HG03565 (cell line): Measurements from ENCODE around the gene MAN1A1.
A peak's percentile ranks its signal among the peaks of the same experiment; 100 is the strongest.
"Not testable (repeated sequence)": the region's sequence is repeated elsewhere in the genome, so short reads cannot be mapped to it uniquely, and the experiment has no call there.

ENCODE experiments used
- ATAC-seq: cut with Tn5 transposase; IDR thresholded peaks from one replicate; pipeline ENCODE4 v1.9.1; 2021; ENCODE audit warnings: mild to moderate bottlenecking, moderate library complexity; ENCODE audit not compliant: unreplicated experiment

Gene MAN1A1

DNA sequence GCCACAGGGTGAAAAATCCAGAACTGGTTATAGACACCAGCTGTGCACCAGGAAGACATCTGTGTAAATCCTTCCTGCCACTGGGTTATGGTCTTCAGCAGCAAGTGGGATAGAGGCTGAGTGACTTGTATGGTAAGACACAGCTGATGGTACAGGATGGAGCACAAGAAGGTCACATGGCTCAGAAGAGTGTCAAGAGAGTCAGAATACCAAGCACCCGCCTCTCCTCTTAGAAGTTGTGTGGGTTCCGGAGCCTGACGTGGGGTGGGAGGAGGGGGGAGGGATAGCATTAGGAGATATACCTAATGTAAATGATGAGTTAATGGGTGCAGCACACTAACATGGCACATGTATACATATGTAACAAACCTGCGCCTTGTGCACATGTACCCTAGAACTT, 193.5 kb downstream of the MAN1A1 start:
- ATAC-seq: not testable (repeated sequence)

DNA sequence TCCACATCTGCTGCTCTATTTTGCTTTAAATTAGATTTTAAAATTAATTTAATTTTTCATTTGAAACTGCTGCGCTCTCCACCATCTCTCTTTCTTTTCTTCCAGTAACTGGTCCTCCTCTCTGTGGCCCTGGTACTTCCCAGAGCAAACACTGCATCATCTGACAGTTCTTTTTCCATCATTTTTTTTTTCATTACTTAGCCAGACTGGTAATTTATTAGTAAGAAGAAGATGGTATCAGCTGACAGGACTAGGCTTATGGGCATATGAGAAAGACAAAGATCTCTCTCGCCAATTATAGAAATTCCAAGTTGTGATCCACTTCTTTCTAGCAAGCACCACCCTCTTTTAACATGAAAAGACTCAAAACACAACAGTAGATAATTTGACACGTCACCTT, 197.4 kb downstream of the MAN1A1 start:
- ATAC-seq: no peak

DNA sequence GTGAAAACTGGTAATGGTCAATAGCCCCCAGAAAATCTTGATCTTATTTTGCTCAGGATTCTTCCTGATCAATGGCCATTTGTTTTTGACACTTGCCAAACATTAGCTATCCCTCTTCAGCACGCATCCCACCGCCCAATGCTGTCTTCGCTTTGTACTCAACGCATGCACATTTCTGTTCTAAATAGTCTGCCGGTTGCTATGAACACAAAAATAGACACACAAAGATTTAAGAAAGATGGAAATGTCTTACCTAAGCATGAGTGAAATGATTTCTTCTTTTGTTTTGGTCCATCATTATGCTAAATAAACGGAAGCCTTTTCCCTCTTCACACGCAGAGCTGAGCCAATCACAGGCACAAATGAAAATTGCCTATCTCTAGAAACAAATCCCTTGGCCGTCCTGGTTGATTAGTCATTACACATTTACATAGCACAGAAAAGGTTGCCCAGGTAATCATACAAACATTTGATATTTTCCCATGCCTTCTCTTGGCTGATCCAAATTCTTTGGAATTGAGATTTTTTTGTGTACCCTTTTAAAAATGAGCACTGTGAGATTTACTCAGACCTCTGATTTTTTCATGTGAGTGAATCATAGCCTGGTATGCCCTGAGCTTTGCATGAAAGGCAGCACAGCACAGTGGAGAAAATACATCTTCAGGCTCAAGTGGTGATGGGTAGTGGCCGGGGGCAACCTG, 200.6 kb downstream of the MAN1A1 start:
- ATAC-seq: no peak

DNA sequence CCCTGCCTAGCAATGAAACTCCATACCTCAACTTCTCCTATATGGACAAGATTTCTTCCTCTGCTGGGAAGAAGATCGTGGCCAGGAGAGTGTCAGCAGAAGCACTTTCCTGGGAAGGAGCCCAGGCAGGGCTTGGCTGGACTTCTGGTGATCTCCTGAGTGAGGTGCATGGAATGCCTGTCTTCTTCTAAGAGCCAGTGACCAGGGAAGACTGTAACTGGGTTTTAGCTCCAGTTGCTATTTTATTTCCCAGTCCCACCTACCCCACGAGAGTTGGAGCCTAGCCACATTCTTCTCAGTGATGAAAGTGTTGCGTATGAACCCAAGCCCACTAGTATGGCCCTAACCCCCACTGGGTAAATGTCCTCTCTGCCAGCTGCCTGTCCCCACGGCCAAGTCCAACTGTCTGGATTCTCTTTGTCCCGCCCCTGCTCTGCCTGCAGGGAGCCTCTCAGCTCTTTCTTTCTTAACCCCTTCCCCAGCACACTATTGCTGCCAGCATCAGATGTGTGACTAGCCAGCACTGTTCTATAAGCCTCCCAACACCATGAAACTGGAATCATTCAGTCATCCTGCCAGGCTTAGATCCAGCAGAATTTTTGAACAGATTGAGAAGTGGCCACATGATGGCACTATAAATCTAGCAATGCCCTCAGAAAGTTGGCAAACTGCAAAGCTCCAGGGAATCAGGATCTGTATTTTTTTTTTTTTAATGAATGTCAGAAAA, 201.3 kb downstream of the MAN1A1 start:
- ATAC-seq: no peak

- peak; percentile 99 for ATAC-seq
Measured at GRCh38 chr6:119147101-119148053, 202.2 kb downstream of the MAN1A1 start.

GRCh38 chr6:119145111-119145510, 204.4 kb downstream of the MAN1A1 start:
- no peak for ATAC-seq

DNA sequence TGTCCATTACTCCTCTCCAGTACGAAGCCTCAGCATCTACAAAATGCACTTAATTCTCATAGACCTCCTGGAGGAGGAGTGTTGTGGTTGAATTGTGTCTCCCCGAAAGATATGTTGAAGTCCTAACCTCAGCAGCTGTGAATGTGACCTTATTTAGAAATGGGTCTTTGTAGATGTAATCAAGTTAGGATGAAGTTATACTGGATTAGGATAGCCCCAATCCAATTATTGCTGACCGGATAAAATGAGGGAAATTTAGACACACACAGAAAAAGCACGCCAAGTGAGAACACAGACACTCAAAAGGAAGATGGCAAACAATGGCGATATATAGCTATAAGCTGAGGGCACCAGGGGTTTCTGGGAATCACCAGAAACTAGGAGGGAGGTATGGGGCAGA, 206.9 kb downstream of the MAN1A1 start:
- no peak for ATAC-seq

GRCh38 chr6:119142041-119142440, 207.5 kb downstream of the MAN1A1 start:
- no peak for ATAC-seq

DNA sequence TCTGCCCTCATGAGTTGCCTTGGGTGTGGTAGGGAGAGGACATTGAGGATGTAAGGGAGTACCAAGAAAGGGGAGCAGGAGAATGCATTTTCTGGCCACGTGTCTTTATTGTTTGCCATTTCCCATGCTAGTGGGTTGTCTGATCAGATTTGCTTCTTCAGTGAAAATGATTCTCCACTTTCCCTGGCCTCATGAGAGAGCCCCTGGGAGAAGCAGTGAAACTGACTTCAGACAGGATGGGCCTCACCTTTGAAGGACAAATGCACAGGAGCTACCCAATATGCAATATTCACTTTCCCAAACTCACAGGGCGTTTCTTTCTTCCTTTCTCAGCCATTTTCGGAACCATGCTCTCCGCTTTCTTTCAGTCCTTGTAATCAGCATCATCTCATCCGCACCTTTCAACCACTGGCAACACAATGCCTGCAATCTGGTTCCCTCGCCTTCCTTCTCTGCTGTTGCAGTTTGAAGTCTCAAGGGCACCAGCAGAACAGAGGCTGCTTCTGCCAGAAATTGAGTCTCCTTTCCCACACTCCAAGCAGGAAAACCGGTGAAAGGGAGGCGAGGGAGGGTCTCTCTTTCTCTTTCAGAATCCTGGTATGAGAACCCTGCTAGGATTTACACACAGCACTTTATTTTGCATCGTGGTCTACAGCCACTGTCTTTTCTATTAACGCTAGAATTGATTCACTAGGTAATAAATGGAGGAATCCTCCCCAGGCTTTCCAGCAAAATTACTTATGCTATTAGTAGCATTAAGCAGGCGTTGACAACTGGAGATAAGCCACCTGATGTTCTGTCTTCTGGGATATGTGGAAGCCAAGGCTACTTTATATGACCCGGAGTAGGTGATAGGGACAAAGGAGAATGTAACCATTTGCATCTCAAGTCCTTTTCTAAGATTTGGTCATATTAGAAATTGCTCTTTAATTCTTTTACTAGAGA, 209.1 kb downstream of the MAN1A1 start:
- no peak for ATAC-seq

DNA sequence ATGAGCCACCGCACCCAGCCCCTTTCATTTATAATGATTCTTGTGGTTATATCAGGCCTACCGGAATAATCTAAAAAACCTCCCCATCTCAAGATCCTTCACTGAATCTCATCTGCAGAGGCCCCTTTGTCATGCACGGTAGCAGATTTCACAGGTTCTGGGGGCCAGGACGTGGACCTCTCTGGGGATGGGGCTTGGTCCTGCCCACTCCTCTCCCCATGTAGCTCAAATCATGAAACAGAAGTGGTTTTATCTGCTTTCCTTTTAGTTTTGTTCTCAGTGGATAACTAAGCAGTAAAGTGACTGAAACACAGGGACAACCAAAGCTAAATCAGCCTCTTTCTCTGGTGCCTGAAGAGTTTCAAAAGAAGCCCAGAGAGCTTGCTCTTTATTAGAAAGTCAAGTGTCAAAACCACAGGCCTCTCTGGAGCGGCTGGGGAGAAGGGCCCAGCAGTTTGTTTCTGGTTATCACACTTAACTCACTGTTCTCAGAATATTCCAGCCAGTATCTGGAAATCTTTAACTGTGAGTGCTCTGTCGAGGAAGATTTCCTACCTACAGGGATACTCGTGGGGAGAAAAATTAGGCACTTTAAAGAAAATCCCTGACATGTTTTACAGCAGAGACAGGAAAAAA, 210.5 kb downstream of the MAN1A1 start:
- ATAC-seq: peak; percentile 76

DNA sequence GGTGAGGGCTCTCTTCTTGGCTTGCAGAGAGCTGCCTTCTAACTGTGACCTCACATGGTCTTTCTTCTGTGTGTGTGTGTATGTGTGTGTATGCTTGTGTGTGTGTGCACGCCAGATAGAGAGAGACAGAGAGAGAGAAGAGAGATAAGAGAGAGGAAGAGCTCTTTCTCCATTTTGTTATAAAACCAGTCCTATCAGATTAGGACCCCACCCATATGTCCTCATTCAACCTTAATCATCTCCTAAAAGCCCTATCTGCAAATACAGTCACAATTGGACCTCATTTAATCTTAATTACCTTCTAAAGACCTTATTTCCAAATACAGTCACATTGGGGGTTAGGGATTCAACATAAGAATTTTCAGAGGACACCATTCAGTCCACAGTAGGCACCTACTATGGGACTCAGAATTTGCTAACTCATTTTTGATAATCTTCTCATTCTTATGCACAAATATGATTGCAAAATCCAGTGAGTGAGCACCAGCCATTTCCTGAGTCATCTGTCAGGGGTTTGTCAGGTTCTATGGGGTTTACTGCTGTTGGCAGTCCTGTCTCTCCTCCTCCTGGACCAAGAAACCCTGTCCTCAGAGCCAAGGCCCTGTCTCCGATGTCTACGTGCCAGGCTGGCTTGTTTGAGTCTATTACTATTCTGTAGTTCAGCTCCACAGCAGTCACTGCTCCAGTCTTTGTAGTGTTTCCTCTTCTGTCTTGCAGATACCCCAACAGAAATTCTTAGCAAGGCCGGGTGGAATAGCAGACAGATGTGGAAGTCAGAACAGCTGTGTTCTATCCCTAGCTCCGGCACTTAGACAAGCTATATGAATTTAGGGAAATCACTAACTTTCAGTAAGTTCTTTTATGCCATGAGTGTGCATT, 212.1 kb downstream of the MAN1A1 start:
- no peak for ATAC-seq

DNA sequence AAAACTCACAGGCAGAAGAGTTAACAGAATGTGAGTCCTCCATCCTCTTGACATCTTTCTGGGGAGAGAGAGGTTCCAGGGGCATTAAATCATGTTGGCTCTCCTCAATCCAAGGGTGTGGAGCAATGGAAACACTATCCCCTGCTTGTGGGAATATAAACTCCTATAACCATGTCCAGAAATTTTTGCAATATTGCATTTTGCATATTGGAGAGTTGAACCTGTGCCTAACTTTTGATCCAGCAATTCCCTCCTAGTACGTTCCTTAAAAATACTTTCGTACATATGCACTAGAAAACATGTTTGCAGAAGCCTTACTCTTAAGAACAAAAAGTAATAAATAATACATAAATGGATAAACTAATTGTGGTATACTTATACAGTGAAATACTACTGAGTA, 214.8 kb downstream of the MAN1A1 start:
- no peak for ATAC-seq

- no peak for ATAC-seq
Measured at GRCh38 chr6:119133400-119133799, 216.2 kb downstream of the MAN1A1 start.

GRCh38 chr6:119132261-119132981, 217.1 kb downstream of the MAN1A1 start:
- ATAC-seq: no peak

- ATAC-seq: peak; percentile 2
Measured at GRCh38 chr6:119129968-119130484, 219.5 kb downstream of the MAN1A1 start.

DNA sequence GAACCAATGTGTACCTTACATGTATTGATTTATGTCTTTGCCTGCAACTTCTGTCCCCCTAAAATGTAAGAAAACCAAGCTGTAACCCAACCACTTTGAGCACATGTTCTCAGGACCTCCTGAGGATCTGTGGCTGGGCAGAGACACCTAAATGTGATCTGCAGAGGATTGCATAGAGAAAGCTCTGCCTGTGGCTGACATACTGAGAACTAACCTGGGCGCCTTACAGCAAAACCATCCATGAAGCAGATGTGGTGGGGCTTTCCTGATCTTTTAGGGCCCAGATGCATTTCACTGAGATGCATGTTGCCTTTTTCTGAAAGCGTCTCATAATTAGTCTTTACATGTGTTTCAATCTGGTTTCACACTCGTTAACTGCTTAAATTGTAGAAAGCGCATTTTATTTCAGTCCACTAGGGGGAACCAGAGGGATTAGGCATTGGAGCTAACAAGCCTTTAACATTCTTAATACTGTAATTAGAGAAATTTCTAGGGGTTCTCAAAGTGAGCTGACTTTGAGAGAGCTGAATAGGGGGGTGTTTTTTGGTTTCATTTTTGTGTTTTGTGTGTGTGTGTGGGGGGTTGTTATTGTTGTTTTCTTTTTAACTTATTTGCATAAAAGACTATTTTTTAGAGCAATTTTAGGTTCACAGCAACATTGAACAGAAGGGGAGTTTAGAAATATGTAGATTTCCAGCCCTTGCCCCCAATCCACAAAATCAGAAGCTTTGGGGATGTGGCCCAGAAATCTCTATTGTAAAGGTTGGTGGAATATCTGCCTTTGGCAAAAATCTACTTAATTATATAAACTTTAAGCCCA, 220.2 kb downstream of the MAN1A1 start:
- ATAC-seq: peak; percentile 81

- ATAC-seq: no peak
Measured at GRCh38 chr6:119128252-119128912, 221.2 kb downstream of the MAN1A1 start.
